OCI-LY7 (cell line): ENCODE data around the gene MYH6. TPM values are rescaled to one million over a fixed set of nuclear protein-coding genes. Genes with fewer than 3 reads are reported as not detected.

Experiments used
- BruUV-seq: library from RNA; stranded (reverse); fragments of 400-500 nt; replicated peaks from 2 replicates; lab custom pipeline; 2021; lab: Mats Ljungman, UMichigan
- CTCF ChIA-PET: fragments of 300-600 bp; sonication (Branson Sonifier 250); formaldehyde crosslinking; loops from one replicate; lab custom pipeline; 2022; ENCODE audit warnings: antibody characterized with exemption; ENCODE audit not compliant: unreplicated experiment; lab: Charles Lee
- POLR2A ChIA-PET: fragments of 300-600 bp; sonication (Branson Sonifier 250); formaldehyde crosslinking; loops from one replicate; lab custom pipeline; 2022; ENCODE audit warnings: antibody characterized with exemption; lab: Charles Lee
- DNase-seq: peaks from one replicate; pipeline ENCODE4 v3.0.0-alpha.2; 2015; ENCODE audit warnings: low spot score
- H2AFZ ChIP-seq: fragments of 200-600 bp; sonication (generic), shearing (Covaris generic); 2 replicates; pipeline ENCODE4 v1.6.1; 2014; ENCODE audit warnings: mild to moderate bottlenecking, antibody characterized with exemption, low read length, moderate library complexity
- H3K27ac ChIP-seq: fragments of 200-600 bp; sonication (generic); 2 replicates; pipeline ENCODE4 v1.5.1; 2014; ENCODE audit warnings: mixed run types, low read depth, mild to moderate bottlenecking, moderate library complexity, low read length, inconsistent platforms; ENCODE audit not compliant: poor library complexity, severe bottlenecking
- H3K36me3 ChIP-seq: fragments of 200-600 bp; sonication (generic); 2 replicates; pipeline ENCODE4 v1.6.1; 2014; ENCODE audit warnings: mild to moderate bottlenecking, antibody characterized with exemption, low read length, moderate library complexity, mixed read lengths; ENCODE audit not compliant: insufficient read depth
- H3K4me1 ChIP-seq: fragments of 200-600 bp; sonication (generic); 2 replicates; pipeline ENCODE4 v1.5.1; 2014; ENCODE audit warnings: mild to moderate bottlenecking, low read length; ENCODE audit not compliant: insufficient read depth, poor library complexity, severe bottlenecking
- H3K4me2 ChIP-seq: fragments of 200-600 bp; sonication (generic); 2 replicates; pipeline ENCODE4 v1.6.1; 2014; ENCODE audit warnings: mild to moderate bottlenecking, low read length
- H3K4me3 ChIP-seq: fragments of 200-600 bp; sonication (generic); 2 replicates; pipeline ENCODE4 v1.5.1; 2014; ENCODE audit warnings: mild to moderate bottlenecking, low read depth, low read length; ENCODE audit not compliant: poor library complexity, severe bottlenecking
- H3K79me2 ChIP-seq: fragments of 200-600 bp; sonication (generic); 2 replicates; pipeline ENCODE4 v1.6.1; 2016; ENCODE audit warnings: low read depth, mild to moderate bottlenecking, low read length, moderate library complexity, mixed read lengths; ENCODE audit not compliant: insufficient read depth
- H3K9me2 ChIP-seq: fragments of 200-600 bp; sonication (generic); 2 replicates; pipeline ENCODE4 v1.6.1; 2016; ENCODE audit warnings: mild to moderate bottlenecking, low read length, mixed read lengths; ENCODE audit not compliant: insufficient read depth
- H3K9me3 ChIP-seq: fragments of 200-600 bp; sonication (generic); 2 replicates; pipeline ENCODE4 v1.6.1; 2014; ENCODE audit warnings: mild to moderate bottlenecking, mixed run types, low read length, mixed read lengths
- H4K20me1 ChIP-seq: fragments of 200-600 bp; sonication (generic); 2 replicates; pipeline ENCODE4 v1.6.1; 2014; ENCODE audit warnings: mild to moderate bottlenecking, antibody characterized with exemption, low read length, moderate library complexity, mixed read lengths; ENCODE audit not compliant: insufficient read depth
- CTCF ChIP-seq: fragments of 200-600 bp; sonication (generic); conservative IDR thresholded peaks from 2 replicates; pipeline ENCODE4 v1.5.1; 2014; ENCODE audit warnings: mild to moderate bottlenecking, antibody characterized with exemption, low read length, moderate library complexity, mixed read lengths
- EZH2phosphoT487 ChIP-seq: fragments of 200-600 bp; sonication (generic); IDR thresholded peaks from 2 replicates; pipeline ENCODE4 v1.6.1; 2018; ENCODE audit warnings: low read depth, borderline replicate concordance, mild to moderate bottlenecking, mixed run types, antibody characterized with exemption, low read length, moderate library complexity, mixed read lengths
- intact Hi-C: fragments of 100-400 bp; cut with micrococcal nuclease; formaldehyde crosslinking; loops from one replicate; pipeline ENCODE4 v1.10.0; 2022; ENCODE audit not compliant: unreplicated experiment
- total RNA-seq, 2 experiments: library from RNA; depleted of rRNA in 1 of 2; stranded (reverse); fragments of >200 nt in 1 of 2; shearing (Covaris generic) in 1 of 2; gene quantifications; 2 replicates each; pipeline ENCODE4 v1.2.3, GENCODE V29; 2014 to 2022

The MYH6 gene
- total RNA-seq, 2 experiments from 2014 or later = not detected

- Histone ChIP-seq H3K4me1 (no peaks in the 10 kb centered on the region), H3K27ac (no peak overlapping the region), H3K79me2 (no peaks in the 10 kb centered on the region), H3K36me3 (no peaks in the 10 kb centered on the region), H3K4me3 (no peak overlapping the region), H3K9me2 (no peaks in the 10 kb centered on the region), H3K9me3 (no peaks in the 10 kb centered on the region), H4K20me1 (no peaks in the 10 kb centered on the region), H3K4me2 (no peak overlapping the region), H2AFZ (no peak overlapping the region)
- ChIA-PET POLR2A (no interaction called here), CTCF (no interaction called here)
- TF ChIP-seq CTCF (no peak), EZH2phosphoT487 (no peak)
- no TSS peak for BruUV-seq
- intact Hi-C loops = no loop called here
- DNase-seq = no peak
Measured at GRCh38 chr14:23449314-23449713, 41.2 kb upstream of the MYH6 start.

- no peak overlapping the region for H2AFZ ChIP-seq
- intact Hi-C loops = no loop called here
- POLR2A ChIA-PET = interaction anchor here (1.1 kb wide), 1 partner anchor 12 kb away, joined by 3 read pairs; the partner anchor contains the start of gene MYH7
Measured at GRCh38 chr14:23447361-23448350, 39.6 kb upstream of the MYH6 start.

More at GRCh38 chr14:23447361-23448350, 39.6 kb upstream of the MYH6 start:
- H3K9me2 ChIP-seq = no peaks in the 10 kb centered on the region
- no peaks in the 10 kb centered on the region for H3K36me3 ChIP-seq
- H3K4me3 ChIP-seq = no peak overlapping the region
- no peaks in the 10 kb centered on the region for H3K79me2 ChIP-seq
- H3K27ac ChIP-seq = no peak overlapping the region
- no peak overlapping the region for H3K4me2 ChIP-seq
- H3K4me1 ChIP-seq = no peaks in the 10 kb centered on the region
- H4K20me1 ChIP-seq = no peaks in the 10 kb centered on the region
- CTCF ChIA-PET = no interaction called here
- BruUV-seq = no TSS peak
- DNase-seq = no peak
- H3K9me3 ChIP-seq = no peaks in the 10 kb centered on the region
- TF ChIP-seq EZH2phosphoT487 (no peak), CTCF (no peak)
